Glomerular visceral epithelial cell (primary cell): Measurements from ENCODE around the gene SORT1.
"Not testable (repeated sequence)": the region's sequence is repeated elsewhere in the genome, so short reads cannot be mapped to it uniquely, and the experiment has no call there.

Experiments
- DNase-seq: peaks from one replicate; pipeline ENCODE4 v3.0.0-alpha.2; 2016; ENCODE audit errors: extremely low spot score

Gene SORT1

DNA sequence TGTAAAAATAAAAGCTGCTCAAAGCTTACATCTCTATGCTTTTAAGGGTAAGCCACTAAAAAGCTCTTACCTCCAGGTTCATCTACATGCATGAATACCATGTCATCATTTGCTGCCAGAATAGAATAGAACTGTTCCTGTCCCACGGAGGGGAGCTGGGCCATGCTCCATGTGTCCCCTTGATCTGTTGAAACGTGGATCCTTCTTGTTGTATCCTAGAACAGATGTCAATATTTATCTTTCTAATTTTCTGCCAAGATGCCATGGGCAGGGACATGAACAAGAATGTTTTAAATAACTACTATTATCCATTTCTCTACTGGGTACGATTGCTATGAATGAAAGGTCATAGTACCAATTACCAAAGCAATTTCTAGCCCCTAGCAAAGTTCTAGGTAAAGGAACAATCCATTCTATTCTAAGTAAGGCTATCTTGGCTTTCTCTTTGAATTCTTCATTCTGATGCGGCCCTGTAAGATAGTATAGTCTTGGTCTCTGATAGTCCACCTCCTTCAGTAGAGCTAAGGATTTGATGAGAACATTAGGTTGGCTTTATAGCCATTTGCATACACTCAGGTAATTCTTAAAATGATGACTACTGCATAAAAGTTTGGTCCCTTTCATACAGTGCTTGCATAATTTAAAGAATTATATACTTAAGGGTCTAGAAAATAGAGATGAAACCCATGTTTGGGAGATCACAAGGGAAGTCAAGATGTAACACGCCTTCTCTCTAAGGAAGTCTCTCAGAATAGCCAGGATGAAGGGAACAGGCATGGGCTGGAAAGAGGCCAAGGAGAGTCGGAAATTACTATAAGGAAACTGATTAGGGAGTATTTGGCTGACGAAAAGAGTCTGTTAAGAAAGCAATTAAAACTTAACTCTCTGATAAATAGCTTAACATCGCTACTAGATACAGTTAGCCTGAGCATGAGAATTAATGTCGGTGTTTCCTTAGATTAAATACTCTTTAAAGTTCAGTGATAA, 55.5 kb downstream of the SORT1 start:
- DNase-seq: no peak

DNA sequence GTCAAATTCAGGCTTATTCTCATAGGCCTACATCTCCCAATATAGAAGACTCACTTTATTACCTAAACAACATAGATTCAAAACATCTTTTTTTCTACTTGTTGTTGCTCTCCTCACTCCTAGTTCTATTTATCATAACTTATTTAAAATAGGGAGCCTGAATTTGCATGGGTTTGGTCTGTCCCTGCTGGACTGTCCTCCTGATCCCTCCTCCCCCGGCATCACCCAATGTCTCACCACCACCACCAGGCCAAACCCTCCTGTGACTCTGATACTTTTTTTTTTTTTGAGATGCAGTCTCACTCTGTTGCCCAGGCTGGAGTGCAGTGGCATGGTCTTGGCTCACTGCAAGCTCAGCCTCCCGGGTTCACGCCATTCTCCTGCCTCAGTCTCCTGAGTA, 59.1 kb downstream of the SORT1 start:
- no peak for DNase-seq

DNA sequence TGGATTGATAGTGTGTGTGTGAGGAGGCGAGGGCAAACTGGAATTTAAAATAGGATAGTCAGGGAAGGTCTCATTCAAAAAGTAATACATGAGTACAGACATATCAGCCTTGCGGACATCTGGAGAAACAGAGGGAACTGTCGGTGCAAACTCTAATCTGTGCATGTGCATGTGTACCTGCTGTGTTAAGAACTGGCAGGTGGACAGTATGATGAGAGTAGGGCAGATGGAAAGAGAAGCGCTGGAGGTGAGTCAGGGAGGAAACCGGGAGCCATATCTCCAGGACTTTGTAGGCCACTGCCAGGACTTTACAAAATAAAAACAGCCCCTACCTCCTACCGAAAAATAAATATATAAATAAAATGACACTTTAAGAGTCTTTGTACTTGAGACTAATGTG, 59.6 kb downstream of the SORT1 start:
- DNase-seq: no peak

DNA sequence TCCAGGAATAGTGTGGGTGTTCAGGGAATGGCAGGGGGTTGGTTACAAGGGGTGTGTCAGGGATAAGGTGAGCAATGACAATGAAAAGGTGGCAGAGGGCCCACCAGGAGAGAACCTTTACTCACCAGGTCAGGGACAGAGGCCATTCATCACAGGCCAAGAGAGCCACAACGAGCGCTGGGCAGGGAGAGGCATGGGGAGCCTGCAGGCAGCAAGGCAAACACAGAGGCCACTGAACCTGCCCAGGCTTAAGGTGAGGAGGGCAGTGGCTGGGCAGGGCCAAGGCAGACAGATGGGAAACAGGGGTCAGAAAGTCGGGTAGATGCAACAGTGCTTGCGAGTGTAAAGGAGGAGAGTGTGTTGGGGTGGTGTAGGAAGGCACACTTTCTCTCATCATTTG, 62.6 kb downstream of the SORT1 start:
- no peak for DNase-seq

DNA sequence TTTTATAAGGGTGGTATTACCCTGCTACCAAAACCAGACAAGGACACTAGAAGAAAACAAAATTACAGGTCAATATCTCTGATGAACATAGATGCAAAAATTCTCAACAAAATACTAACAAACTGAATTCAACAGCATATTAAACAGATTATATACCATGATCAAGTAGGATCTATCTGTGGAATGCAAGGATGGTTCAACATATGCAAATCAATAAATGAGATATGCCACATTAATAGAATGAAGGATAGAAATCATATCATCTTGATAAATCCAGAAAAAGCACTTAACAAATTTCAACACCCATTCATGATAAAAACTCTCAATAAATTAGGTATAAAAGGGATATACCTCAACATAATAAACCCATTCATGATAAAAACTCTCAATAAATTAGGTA, 66.6 kb downstream of the SORT1 start:
- no peak for DNase-seq

- no peak for DNase-seq
These were observed 70.4 kb downstream of the SORT1 start for GRCh38 chr1:109327285-109327684.

GRCh38 chr1:109322974-109323373, 74.7 kb downstream of the SORT1 start:
- no peak for DNase-seq

DNA sequence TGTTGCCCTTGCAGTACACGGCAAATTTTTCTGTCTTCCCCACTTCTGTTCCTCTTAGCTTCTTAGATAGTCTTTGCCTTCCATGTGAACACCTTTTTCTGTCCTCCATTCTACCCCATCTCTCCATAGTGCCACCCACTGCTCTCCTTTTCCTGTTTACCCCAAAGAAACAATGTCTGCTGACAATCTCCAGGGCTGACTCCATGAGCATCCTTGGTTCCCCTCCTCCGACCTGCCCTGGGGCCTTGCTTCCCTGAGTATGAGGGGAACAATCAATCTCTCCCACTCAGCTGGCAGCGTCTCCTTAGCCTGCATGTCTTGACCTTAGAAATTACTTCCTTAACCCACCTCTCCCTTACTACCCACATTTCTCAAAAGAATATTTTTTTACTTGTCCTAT, 78.6 kb downstream of the SORT1 start:
- no peak for DNase-seq

DNA sequence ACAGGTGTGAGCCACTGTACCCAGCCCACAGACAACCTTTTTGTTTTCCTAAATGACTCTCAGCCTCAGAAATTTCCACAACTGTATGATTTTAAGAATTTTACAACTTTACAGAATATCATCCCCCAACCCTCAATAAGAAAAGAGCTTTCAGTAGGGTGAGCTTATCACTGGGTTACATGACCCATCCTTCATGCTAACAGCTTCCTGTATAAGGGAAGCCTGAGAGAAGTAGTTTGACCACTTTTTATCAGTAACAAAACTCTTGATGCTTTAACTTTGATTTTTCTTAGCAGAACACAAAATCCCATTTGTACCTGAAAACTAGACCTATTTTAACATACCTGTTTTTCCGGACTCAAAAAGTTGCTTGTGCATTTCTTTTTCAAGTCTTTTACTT, 81.2 kb downstream of the SORT1 start:
- DNase-seq: no peak

GRCh38 chr1:109315288-109315687, 82.4 kb downstream of the SORT1 start:
- no peak for DNase-seq

DNA sequence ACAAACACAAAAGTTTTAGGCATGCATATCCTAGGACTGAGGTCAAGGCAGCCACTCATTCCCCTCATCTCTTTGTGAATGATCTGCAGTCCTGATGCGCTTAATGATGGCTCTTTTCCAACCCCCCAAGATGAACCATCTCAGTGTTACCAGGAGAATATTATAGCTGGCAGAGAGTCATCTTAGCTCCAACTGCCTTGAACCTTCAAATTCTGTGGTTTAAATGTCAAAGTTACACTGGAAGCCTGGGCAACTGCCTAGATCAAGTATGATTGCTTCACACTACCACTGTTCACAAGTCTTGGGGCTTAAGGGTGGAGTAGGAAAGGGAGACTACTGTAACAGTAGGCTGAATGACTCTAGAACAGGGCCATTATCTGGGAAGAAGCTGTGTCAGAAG, 82.9 kb downstream of the SORT1 start:
- DNase-seq: no peak

GRCh38 chr1:109312978-109313775, 84.5 kb downstream of the SORT1 start:
- no peak for DNase-seq

DNA sequence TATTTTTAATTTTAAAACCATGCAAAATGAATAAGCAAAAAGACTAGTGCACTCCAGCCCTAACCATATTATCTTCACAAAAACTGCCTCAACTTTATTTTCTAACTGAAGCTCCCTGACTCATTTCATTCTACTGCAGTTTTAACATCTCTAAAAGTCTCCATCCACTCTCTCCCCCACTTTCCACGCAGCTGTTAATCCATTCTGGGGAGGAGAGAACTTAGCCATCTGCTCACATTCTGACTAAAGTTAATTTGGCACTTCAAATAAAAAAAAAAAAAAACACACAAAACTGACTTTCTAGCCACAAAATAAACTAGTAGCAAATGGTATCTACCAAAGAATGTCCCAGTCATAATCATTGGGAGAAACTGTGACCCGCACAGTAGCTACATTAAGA, 85.5 kb downstream of the SORT1 start:
- DNase-seq: no peak

DNA sequence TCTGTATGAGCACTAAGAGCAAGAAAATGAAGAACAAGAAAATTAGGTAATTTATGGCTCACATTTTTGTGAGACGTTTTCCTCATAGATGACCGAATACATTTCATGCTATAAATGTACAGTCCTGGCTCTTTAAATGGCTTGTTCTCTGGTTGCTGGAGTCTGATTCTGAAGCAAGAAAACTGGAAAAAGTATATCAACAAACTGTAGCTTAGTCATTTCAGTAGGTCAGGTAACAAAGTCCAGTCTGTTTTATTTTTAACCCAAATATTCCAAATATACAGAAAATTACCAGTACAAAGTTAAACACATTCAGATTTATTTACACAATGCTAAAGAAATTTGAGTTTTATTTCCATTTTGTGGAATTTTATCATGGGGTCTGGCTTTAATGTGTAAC, 88.4 kb downstream of the SORT1 start:
- DNase-seq: no peak

- no peak for DNase-seq
These were observed 90.3 kb downstream of the SORT1 start for GRCh38 chr1:109307274-109308021.

DNA sequence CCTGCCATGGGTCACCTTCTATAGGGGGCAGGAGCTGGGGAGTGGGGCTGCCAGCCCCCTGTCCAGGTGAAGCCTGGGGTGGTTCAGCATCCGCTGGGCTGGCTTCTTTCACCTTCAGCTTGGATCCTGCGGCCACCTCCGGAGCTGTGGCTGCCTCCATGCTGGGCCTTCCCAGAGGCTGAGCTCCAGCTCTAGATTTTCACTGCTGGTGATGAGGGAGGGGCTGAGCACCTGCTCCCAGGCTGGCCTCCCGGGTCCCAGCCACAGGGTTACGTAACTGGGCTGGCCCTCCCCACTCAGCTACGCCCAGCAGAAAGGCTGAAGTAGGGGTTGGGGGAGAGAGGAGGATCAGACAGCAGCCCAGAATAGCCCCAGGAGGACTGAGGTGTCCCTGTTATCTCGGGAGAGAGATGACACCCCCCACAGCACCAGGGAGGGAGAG, 90.9 kb downstream of the SORT1 start, which contains the start of gene MYBPHL:
MYBPHL (minus strand) TSS at position 180 of the 442 bp plus-strand sequence; CDS start at position 160, 20 bp downstream.
- DNase-seq: no peak

DNA sequence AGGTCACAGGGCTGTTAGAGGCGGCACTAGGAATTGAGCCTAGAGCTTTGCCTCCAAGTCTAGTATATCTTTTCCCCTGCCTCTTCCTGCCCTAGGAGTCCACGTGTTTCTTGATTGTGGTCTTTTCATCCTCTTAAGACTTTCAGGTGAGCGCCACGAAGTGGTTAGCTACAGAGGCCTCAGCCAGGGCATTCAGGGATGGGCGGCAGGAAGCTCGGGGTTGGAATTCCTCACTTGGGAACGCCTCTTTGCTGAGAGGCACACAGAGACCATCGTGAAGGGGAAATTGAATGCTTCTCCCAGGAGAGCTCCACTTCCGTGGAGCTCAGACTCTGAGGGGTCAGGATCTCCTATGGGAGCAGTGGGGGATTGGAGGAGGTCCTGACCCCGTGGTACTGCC, 91.7 kb downstream of the SORT1 start:
- not testable (repeated sequence) for DNase-seq

GRCh38 chr1:109304226-109304920, 93.3 kb downstream of the SORT1 start:
- no peak for DNase-seq

DNA sequence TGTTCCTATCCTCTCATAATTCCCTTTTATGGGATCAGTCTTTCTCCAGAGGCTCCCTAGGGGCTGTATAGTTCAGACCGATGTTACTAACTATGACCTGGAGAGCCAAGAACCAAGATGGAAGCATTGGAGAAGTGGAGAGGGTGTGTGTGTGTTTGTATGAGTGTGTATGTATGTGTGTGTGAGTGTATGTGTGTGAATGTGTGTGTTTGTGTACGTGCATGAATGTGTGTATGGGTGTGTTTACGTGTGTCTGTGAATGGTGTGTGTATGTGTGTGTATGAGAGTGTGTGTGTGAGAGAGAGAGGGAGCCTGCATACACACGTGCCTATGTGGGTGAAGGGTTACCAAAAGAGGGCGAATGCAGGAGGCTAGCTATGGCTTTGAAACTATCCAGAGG, 95.8 kb downstream of the SORT1 start:
- no peak for DNase-seq

GRCh38 chr1:109300650-109301151, 97.0 kb downstream of the SORT1 start:
- no peak for DNase-seq
